H1 (cell line): ENCODE data around the gene SH3PXD2A. TPM values are rescaled to one million over a fixed set of nuclear protein-coding genes. Genes with fewer than 3 reads are reported as not detected.
A peak's percentile ranks its signal among the peaks of the same experiment; 100 is the strongest.
"Not testable (repeated sequence)": the region's sequence is repeated elsewhere in the genome, so short reads cannot be mapped to it uniquely, and the experiment has no call there.

Experiments
- CTCF ChIA-PET: fragments of 300-600 bp; sonication (Branson Sonifier 250); formaldehyde crosslinking; loops from one replicate; lab custom pipeline; 2021; ENCODE audit not compliant: partially characterized antibody; lab: Charles Lee
- POLR2A ChIA-PET: fragments of 300-600 bp; sonication (Branson Sonifier 250); formaldehyde crosslinking; loops from one replicate; lab custom pipeline; 2021; ENCODE audit warnings: inconsistent platforms; ENCODE audit not compliant: partially characterized antibody; lab: Charles Lee
- DNase-seq, 2 experiments: peaks; one replicate each; pipeline versions ENCODE4 v3.0.0 to v3.0.0-alpha.2; 2010 to 2022; ENCODE audit warnings: low spot score in 2 of 2, low read depth in 1 of 2, mixed read lengths in 1 of 2
- FAIRE-seq: peaks from 2 replicates; lab custom pipeline; 2011; peaks lifted over from hg19 to GRCh38; lab: Jason Lieb, UNC
- H2AFZ ChIP-seq: 2 replicates; pipeline ENCODE4 v1.8.1; 2012; ENCODE audit warnings: low read length, inconsistent platforms
- H2AK5ac ChIP-seq: 2 replicates; pipeline ENCODE4 v1.6.1; 2013; ENCODE audit warnings: low read depth, low read length
- H2BK120ac ChIP-seq: replicated peaks from 2 replicates; pipeline ENCODE3; 2013; ENCODE audit warnings: low read depth, low read length, inconsistent platforms
- H2BK12ac ChIP-seq: 2 replicates; pipeline ENCODE4 v1.6.1; 2013; ENCODE audit warnings: low read depth, low read length
- H2BK15ac ChIP-seq: 2 replicates; pipeline ENCODE4 v1.6.1; 2013; ENCODE audit warnings: low read length
- H2BK20ac ChIP-seq: 2 replicates; pipeline ENCODE4 v1.6.1; 2013; ENCODE audit warnings: low read length
- H2BK5ac ChIP-seq: 2 replicates; pipeline ENCODE4 v1.6.1; 2013; ENCODE audit warnings: low read depth, low read length
- H3K14ac ChIP-seq: 2 replicates; pipeline ENCODE4 v1.6.1; 2013; ENCODE audit warnings: inconsistent platforms; ENCODE audit not compliant: insufficient read length
- H3K18ac ChIP-seq: 2 replicates; pipeline ENCODE4 v1.6.1; 2013; ENCODE audit warnings: low read length; ENCODE audit errors: extremely low read depth
- H3K23ac ChIP-seq: 2 replicates; pipeline ENCODE4 v1.6.1; 2013; ENCODE audit warnings: inconsistent platforms; ENCODE audit not compliant: insufficient read length
- H3K23me2 ChIP-seq: 2 replicates; pipeline ENCODE4 v1.6.1; 2013; ENCODE audit warnings: low read depth, low read length
- H3K27ac ChIP-seq: 2 replicates; pipeline ENCODE4 v1.6.1; 2011; ENCODE audit warnings: low read depth, low read length, inconsistent platforms
- H3K27me3 ChIP-seq, 4 experiments: replicated peaks in 1 of 4; 1 replicate in 1 of 4; 2 replicates in 3 of 4; pipeline versions ENCODE4 v1.6.1 to v1.8.1; 2011 to 2013; ENCODE audit warnings: low read length in 3 of 4, mild to moderate bottlenecking in 3 of 4, inconsistent platforms in 2 of 4, mixed read lengths in 2 of 4, moderate library complexity in 1 of 4; ENCODE audit not compliant: control insufficient read depth in 3 of 4, insufficient read depth in 3 of 4; ENCODE audit errors: extremely low read depth in 1 of 4
- H3K36me3 ChIP-seq, 4 experiments: 2 replicates each; pipeline versions ENCODE4 v1.6.1 to v1.8.1; 2011 to 2013; ENCODE audit warnings: mild to moderate bottlenecking in 4 of 4, low read length in 3 of 4, moderate library complexity in 2 of 4, control low read depth in 1 of 4, inconsistent platforms in 1 of 4; ENCODE audit not compliant: insufficient read depth in 4 of 4, control insufficient read depth in 2 of 4
- H3K4ac ChIP-seq: replicated peaks from 2 replicates; pipeline ENCODE3; 2013; ENCODE audit warnings: low read length, low read depth, mixed read lengths, inconsistent platforms; ENCODE audit not compliant: insufficient read length
- H3K4me1 ChIP-seq, 4 experiments: replicated peaks in 1 of 4; 1 replicate in 1 of 4; 2 replicates in 3 of 4; pipeline versions ENCODE4 v1.6.1 to v1.8.1; 2011 to 2013; ENCODE audit warnings: low read length in 3 of 4, inconsistent platforms in 2 of 4, mixed read lengths in 1 of 4; ENCODE audit not compliant: insufficient read depth in 4 of 4, control insufficient read depth in 3 of 4
- H3K4me2 ChIP-seq, 2 experiments: 2 replicates each; pipeline versions ENCODE4 v1.6.1 to v1.8.1; 2011 to 2013; ENCODE audit warnings: low read depth in 2 of 2, low read length in 2 of 2, control low read depth in 1 of 2, inconsistent platforms in 1 of 2, mild to moderate bottlenecking in 1 of 2; ENCODE audit not compliant: insufficient read depth in 1 of 2
- H3K4me3 ChIP-seq, 4 experiments: fragments of 200-600, 300-600 bp in 1 of 4; sonication (generic), shearing (Covaris generic), sonication (Bioruptor Twin) in 1 of 4; 2 replicates each; pipeline versions ENCODE4 v1.5.1 to v1.8.1; 2011 to 2016; ENCODE audit warnings: low read length in 4 of 4, low read depth in 3 of 4, control low read depth in 2 of 4, inconsistent platforms in 2 of 4, mild to moderate bottlenecking in 2 of 4, mixed read lengths in 1 of 4, moderate library complexity in 1 of 4; ENCODE audit not compliant: insufficient read depth in 2 of 4; ENCODE audit errors: extremely low read depth in 1 of 4
- H3K56ac ChIP-seq: replicated peaks from 2 replicates; pipeline ENCODE3; 2013; ENCODE audit warnings: low read depth, mild to moderate bottlenecking, mixed read lengths, low read length, inconsistent platforms; ENCODE audit not compliant: insufficient read length
- H3K79me1 ChIP-seq: 2 replicates; pipeline ENCODE4 v1.6.1; 2013; ENCODE audit warnings: low read depth, low read length, control low read depth
- H3K79me2 ChIP-seq, 2 experiments: 2 replicates each; pipeline versions ENCODE4 v1.6.1 to v1.8.1; 2012 to 2013; ENCODE audit warnings: low read length in 2 of 2, mild to moderate bottlenecking in 2 of 2, inconsistent platforms in 1 of 2; ENCODE audit not compliant: insufficient read depth in 2 of 2, control insufficient read depth in 1 of 2
- H3K9ac ChIP-seq, 4 experiments: replicated peaks in 1 of 4; 1 replicate in 1 of 4; 2 replicates in 3 of 4; pipeline versions ENCODE4 v1.6.1 to v1.8.1; 2011 to 2013; ENCODE audit warnings: low read depth in 3 of 4, low read length in 3 of 4, control low read depth in 2 of 4, mild to moderate bottlenecking in 2 of 4, moderate library complexity in 2 of 4, inconsistent platforms in 1 of 4; ENCODE audit errors: extremely low read depth in 1 of 4
- H3K9me3 ChIP-seq, 2 experiments: 2 replicates each; pipeline versions ENCODE4 v1.6.1 to v1.8.1; 2012 to 2013; ENCODE audit warnings: mild to moderate bottlenecking in 2 of 2, moderate library complexity in 2 of 2, control low read depth in 1 of 2, inconsistent platforms in 1 of 2, low read depth in 1 of 2, low read length in 1 of 2, mixed read lengths in 1 of 2; ENCODE audit not compliant: insufficient read depth in 2 of 2
- H4K20me1 ChIP-seq, 2 experiments: replicated peaks in 1 of 2; 2 replicates each; pipeline versions ENCODE3 to v1.8.1; 2011 to 2013; ENCODE audit warnings: inconsistent platforms in 2 of 2, low read length in 2 of 2, mild to moderate bottlenecking in 1 of 2; ENCODE audit not compliant: insufficient read depth in 2 of 2, control insufficient read depth in 1 of 2
- H4K5ac ChIP-seq: 2 replicates; pipeline ENCODE4 v1.6.1; 2013; ENCODE audit warnings: low read length, low read depth, mixed read lengths, inconsistent platforms; ENCODE audit not compliant: insufficient read length
- H4K8ac ChIP-seq: 2 replicates; pipeline ENCODE4 v1.8.0; 2013; ENCODE audit warnings: mild to moderate bottlenecking, moderate library complexity, low read length, inconsistent platforms; ENCODE audit not compliant: insufficient read depth; ENCODE audit errors: extremely low read depth
- H4K91ac ChIP-seq: replicated peaks from 2 replicates; pipeline ENCODE3; 2013; ENCODE audit warnings: low read length, mixed read lengths, inconsistent platforms; ENCODE audit not compliant: insufficient read length
- WGBS, 2 experiments: shearing (Covaris generic) in 1 of 2; methylation state at CpG; one replicate each; pipeline versions ENCODE4 v1.1.6 to v1.1.7; 2013 to 2015; ENCODE audit warnings: low lambda C conversion rate in 2 of 2, mixed read lengths in 2 of 2, inconsistent platforms in 1 of 2, low coverage in 1 of 2, missing lambda C conversion rate in 1 of 2; ENCODE audit not compliant: insufficient replicate concordance in 2 of 2, insufficient coverage in 1 of 2, insufficient read length in 1 of 2; ENCODE audit errors: extremely low coverage in 1 of 2, missing lambda C conversion rate in 1 of 2; 5-methylcytosine and 5-hydroxymethylcytosine counted together
- polyA plus RNA-seq, 7 experiments: library from polyadenylated mRNA; depleted of rRNA in 3 of 7; stranded (reverse) in 5 of 7; unstranded in 2 of 7; fragments of >200 nt in 5 of 7; fragments of 200-250 nt in 2 of 7; gene quantifications; 1 replicate in 5 of 7; 2 replicates in 1 of 7; 4 replicates in 1 of 7; pipeline versions ENCODE4 v1.2.1 to v1.2.3, GENCODE V29; 2011 to 2013; ENCODE audit warnings: missing spikeins in 2 of 7, mixed read lengths in 2 of 7
- total RNA-seq: library from RNA; stranded (reverse); fragmentation: NEBNext Ultra II Directional; extraction: Animal tissue kit (Norgen Biotek cat#: 25700); gene quantifications from 2 replicates; pipeline ENCODE4 v1.2.1, GENCODE V29; 2021

Gene SH3PXD2A
- total and polyA plus RNA-seq, 2 of the 8 experiments (the other 6 are each of a cell fraction or from before 2014, with no cell fraction given), result 5.4 to 16.3 TPM

DNA sequence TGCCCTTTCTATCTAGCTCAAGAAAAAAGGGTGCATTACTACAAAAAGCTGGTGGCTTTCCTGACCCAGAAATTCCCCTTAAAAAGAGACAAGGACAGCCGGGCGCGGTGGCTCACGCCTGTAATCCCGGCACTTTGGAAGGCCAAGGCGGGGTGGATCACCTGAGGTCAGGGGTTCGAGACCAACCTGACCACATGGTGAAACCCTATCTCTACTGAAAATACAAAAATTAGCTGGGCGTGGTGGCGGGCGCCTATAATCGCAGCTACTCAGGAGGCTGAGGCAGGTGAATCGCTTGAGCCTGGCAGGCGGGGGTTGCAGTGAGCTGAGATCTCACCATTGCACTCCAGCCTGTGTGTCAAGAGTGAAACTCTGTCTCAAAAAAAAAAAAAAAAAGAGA, 82.5 kb downstream of the SH3PXD2A start:
- H2BK12ac ChIP-seq, H3K56ac ChIP-seq, H4K20me1 ChIP-seq, H3K36me3 ChIP-seq, FAIRE-seq, H3K27ac ChIP-seq, DNase-seq, H2BK15ac ChIP-seq, H3K23ac ChIP-seq, H2BK120ac ChIP-seq, H4K91ac ChIP-seq, H3K9ac ChIP-seq, H3K4ac ChIP-seq, H3K79me2 ChIP-seq, H3K9me3 ChIP-seq, H3K79me1 ChIP-seq, H2BK20ac ChIP-seq, H2AK5ac ChIP-seq, H3K23me2 ChIP-seq, H4K8ac ChIP-seq, H3K18ac ChIP-seq, H4K5ac ChIP-seq, H3K27me3 ChIP-seq, H3K14ac ChIP-seq: not testable (repeated sequence)
- 60% methylated on average over 13 of the region's 13 CpGs; no CpG with 5 or more reads in 1 of the 2 experiments for WGBS, 2 experiments
- ChIA-PET POLR2A (interaction anchor here (0.7 to 1.2 kb wide), 2 partner anchors 8 to 84 kb away, joined by 3 to 4 read pairs; no protein-coding TSS in a partner anchor), CTCF (interaction anchor here (0.6 to 11.3 kb wide), 16 partner anchors 9 to 800 kb away, joined by 3 to 237 read pairs (median 4); partner anchors contain the start of gene SH3PXD2A)
- H2AFZ ChIP-seq, result peak overlapping the region; percentile 6; the same call in 1 of the 2 replicates
- 0 out of 2 replicates have a peak overlapping the region, but pooled peaks have one; percentile 81 for H2BK5ac ChIP-seq
- peak overlapping the region; percentile 26 to 64 (median 59); a peak in 7 of 8 replicates for H3K4me3 ChIP-seq
- peaks cover 0 to 11% (median 7%) of the 10 kb centered on the region in 4 experiments; a peak in 6 of 7 replicates for H3K4me1 ChIP-seq
- H3K4me2 ChIP-seq, result peak overlapping the region; percentile 67 to 75
